ENCODE results near the gene AMACR. TPM values are rescaled to one million over a fixed set of nuclear protein-coding genes. Genes with fewer than 3 reads are reported as not detected.

The AMACR gene
- total RNA-seq, 2 donors from 2014 or later = 7.3 to 8.4 TPM

DNA sequence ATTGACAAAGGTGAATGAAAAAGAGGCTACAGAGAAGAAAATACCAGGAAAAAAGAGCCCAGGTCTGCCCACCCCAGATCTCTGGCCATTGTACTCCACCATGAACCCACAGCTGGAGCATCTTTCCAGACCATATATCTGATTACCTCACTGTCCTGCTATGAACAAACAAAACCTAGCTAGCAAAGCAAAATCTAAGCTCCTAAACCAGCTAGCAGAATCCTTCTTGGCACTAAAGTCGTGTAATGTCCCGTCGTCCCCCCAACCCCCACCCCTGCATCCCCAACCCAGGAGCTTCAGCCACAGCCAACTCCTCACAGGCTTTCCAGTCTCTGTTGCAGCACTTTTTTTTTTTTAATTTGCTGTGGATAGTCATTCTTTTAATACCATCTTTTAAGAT is 32.6 kb upstream of the AMACR start:
- H3K27me3 ChIP-seq (replicated peaks; ENCODE audit: insufficient read depth) = no peaks in the 10 kb centered on the region
- peaks cover 12 to 44% of the 10 kb centered on the region in 2 donors for H3K4me1 ChIP-seq (ENCODE audit: control insufficient read depth in 1 of 2, low read depth in 2 of 2)
- no peaks in the 10 kb centered on the region for H3K36me3 ChIP-seq
- H3K27ac ChIP-seq = no peak overlapping the region
- DNase-seq (ENCODE audit: low spot score) = no peak
- ATAC-seq (ENCODE audit: insufficient number of reproducible peaks, low FRiP score, low read depth) = no peak
- no peak overlapping the region for H3K4me3 ChIP-seq
- H3K9me3 ChIP-seq = no peaks in the 10 kb centered on the region
- TF ChIP-seq, protein P1, sequence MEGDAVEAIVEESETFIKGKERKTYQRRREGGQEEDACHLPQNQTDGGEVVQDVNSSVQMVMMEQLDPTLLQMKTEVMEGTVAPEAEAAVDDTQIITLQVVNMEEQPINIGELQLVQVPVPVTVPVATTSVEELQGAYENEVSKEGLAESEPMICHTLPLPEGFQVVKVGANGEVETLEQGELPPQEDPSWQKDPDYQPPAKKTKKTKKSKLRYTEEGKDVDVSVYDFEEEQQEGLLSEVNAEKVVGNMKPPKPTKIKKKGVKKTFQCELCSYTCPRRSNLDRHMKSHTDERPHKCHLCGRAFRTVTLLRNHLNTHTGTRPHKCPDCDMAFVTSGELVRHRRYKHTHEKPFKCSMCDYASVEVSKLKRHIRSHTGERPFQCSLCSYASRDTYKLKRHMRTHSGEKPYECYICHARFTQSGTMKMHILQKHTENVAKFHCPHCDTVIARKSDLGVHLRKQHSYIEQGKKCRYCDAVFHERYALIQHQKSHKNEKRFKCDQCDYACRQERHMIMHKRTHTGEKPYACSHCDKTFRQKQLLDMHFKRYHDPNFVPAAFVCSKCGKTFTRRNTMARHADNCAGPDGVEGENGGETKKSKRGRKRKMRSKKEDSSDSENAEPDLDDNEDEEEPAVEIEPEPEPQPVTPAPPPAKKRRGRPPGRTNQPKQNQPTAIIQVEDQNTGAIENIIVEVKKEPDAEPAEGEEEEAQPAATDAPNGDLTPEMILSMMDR (IDR thresholded peaks at IDR 0.05) = no peak

DNA sequence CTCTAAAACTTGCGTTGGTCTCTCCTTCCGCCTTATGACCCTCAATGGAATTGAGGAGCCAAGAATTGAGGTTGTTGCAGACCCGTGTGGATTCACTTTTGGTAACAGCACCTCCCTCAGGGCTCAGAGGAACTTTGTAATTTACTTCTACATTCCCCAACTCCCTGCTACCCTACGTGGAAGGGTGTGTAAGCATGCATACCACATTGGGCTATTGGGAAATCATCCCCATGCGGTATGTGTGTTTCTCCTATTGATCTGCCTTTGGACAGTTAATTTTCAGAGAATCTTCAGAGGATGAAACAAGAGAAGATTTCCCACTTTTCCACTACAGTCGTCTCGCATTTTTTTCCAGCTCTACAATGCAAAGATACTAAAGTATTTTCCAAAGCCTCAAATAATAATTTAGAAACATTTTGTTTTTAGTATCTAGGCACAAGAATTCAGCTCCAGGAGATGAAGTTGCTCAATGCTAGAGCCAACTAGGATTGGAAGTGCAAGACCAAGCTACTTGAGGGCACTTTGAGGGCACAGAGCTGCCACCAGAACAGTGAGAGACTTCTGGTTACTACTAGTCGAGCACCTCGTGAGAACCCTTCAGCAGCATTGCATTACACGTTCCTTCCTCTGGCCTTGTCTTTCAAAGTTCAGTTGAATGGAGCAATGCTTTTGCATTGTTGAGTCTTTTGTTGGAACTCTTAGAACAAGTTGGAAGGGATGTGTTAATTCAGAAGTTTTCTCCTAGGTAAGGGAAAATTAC is 31.7 kb upstream of the AMACR start:
- H3K4me1 ChIP-seq (ENCODE audit: control insufficient read depth in 1 of 2, low read depth in 2 of 2) = peaks cover 12 to 36% of the 10 kb centered on the region in 2 donors
- H3K9me3 ChIP-seq = no peaks in the 10 kb centered on the region
- TF ChIP-seq, protein P1 (IDR thresholded peaks at IDR 0.05) = no peak
- H3K4me3 ChIP-seq = no peak overlapping the region
- H3K27me3 ChIP-seq (replicated peaks; ENCODE audit: insufficient read depth) = no peaks in the 10 kb centered on the region
- no peak overlapping the region for H3K27ac ChIP-seq
- DNase-seq (ENCODE audit: low spot score) (no peak), ATAC-seq (ENCODE audit: insufficient number of reproducible peaks, low FRiP score, low read depth) (no peak)
- H3K36me3 ChIP-seq = no peaks in the 10 kb centered on the region

DNA sequence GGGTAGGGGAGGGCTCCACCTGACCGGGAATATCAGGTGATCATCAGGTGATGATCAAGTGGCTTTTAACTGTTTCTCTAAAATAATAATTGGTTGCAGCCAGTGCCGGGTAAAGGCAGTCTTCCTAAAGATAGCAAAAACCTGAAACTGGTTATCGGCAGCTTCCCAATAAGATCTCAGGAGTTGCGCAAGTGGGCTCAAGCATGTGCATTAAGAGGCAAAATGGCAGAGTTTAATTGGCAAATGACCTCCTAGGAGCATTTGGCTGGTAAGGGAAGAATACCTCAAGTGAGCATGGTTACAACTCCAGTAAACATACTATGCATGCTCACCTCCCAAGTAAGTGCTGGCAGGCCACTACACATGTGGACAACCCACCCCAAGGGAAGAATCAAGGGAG is 31.0 kb upstream of the AMACR start:
- H3K4me3 ChIP-seq = no peak overlapping the region
- ATAC-seq (ENCODE audit: insufficient number of reproducible peaks, low FRiP score, low read depth) = no peak
- no peak overlapping the region for H3K27ac ChIP-seq

DNA sequence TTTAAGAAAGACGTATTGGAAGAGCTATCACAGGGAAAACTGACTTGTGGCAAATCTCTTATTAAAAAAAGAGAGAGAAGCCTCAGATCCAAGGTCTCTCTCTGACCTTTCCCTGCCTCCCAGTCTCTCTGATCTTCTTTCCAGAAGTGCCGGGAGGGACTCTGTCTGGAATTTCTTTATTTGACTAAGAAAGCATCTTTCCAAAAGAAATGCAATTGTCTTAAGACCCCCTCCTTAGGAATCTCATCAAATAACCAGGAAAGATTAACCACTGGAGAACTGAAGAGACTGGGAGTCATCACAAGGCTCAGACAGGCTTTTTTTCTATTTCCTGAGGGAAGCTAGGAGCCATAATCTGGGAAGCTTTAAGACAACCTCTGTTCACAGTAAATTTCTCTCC is 30.5 kb upstream of the AMACR start:
- H3K9me3 ChIP-seq = no peaks in the 10 kb centered on the region
- H3K36me3 ChIP-seq = no peaks in the 10 kb centered on the region
- H3K27me3 ChIP-seq (replicated peaks; ENCODE audit: insufficient read depth) = no peaks in the 10 kb centered on the region
- no peak overlapping the region for H3K27ac ChIP-seq
- no peak for ATAC-seq (ENCODE audit: insufficient number of reproducible peaks, low FRiP score, low read depth)
- H3K4me1 ChIP-seq (ENCODE audit: control insufficient read depth in 1 of 2, low read depth in 2 of 2) = peaks cover 7 to 25% of the 10 kb centered on the region in 2 donors
- H3K4me3 ChIP-seq = no peak overlapping the region
- DNase-seq (ENCODE audit: low spot score) = no peak
- TF ChIP-seq, protein P1 (IDR thresholded peaks at IDR 0.05) = no peak

More for the DNA sequence above, 31.0 kb upstream of the AMACR start:
- no peaks in the 10 kb centered on the region for H3K27me3 ChIP-seq (replicated peaks; ENCODE audit: insufficient read depth)
- TF ChIP-seq, protein P1 (IDR thresholded peaks at IDR 0.05) = no peak
- H3K9me3 ChIP-seq = no peaks in the 10 kb centered on the region
- H3K4me1 ChIP-seq (ENCODE audit: control insufficient read depth in 1 of 2, low read depth in 2 of 2) = peaks cover 12 to 29% of the 10 kb centered on the region in 2 donors
- no peak for DNase-seq (ENCODE audit: low spot score)
- H3K36me3 ChIP-seq = no peaks in the 10 kb centered on the region

DNA sequence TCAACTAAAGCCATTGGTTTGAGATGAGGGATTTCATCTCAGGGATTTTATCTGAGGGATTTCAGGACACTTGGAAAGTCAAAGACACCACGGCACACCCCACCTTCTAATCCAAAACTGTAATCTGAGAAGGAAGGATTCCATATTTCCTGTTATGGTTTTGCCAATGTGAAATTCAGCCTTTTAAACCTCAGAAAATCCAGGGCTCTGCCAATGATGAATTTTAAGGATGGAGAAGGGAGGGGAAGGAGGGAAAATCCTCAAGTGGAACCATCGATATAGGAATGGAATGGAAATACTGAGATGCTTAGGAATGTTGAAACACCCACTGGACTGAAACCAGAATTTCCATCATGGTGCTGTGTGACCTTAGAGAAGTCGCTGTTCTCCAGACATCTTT is 29.9 kb upstream of the AMACR start:
- no peak for ATAC-seq (ENCODE audit: insufficient number of reproducible peaks, low FRiP score, low read depth)
- Histone ChIP-seq H3K27me3 (replicated peaks; ENCODE audit: insufficient read depth) (no peaks in the 10 kb centered on the region), H3K36me3 (no peaks in the 10 kb centered on the region), H3K4me3 (no peak overlapping the region), H3K27ac (peak overlapping the region in 1 of 2 donors; percentile 32), H3K4me1 (ENCODE audit: control insufficient read depth in 1 of 2, low read depth in 2 of 2) (peaks cover 2 to 18% of the 10 kb centered on the region in 2 donors), H3K9me3 (no peaks in the 10 kb centered on the region)
- no peak for DNase-seq (ENCODE audit: low spot score)
- TF ChIP-seq, protein P1 (IDR thresholded peaks at IDR 0.05) = no peak
